Keratinocyte (primary cell): Measurements from ENCODE around the gene ARL15. TPM values are rescaled to one million over a fixed set of nuclear protein-coding genes. Genes with fewer than 3 reads are reported as not detected.

Experiments used
- DNase-seq: peaks from one replicate; pipeline ENCODE4 v3.0.0-alpha.2; 2011; ENCODE audit warnings: low read depth, missing footprints, low spot score
- FAIRE-seq: peaks from 2 replicates; lab custom pipeline; 2011; peaks lifted over from hg19 to GRCh38; lab: Jason Lieb, UNC
- H2AFZ ChIP-seq: 2 replicates; pipeline ENCODE4 v1.6.0; 2012; ENCODE audit warnings: low read length, control low read depth, inconsistent platforms; ENCODE audit not compliant: control insufficient read depth
- H3K27ac ChIP-seq: 2 replicates; pipeline ENCODE4 v1.5.1; 2011; ENCODE audit warnings: low read length; ENCODE audit not compliant: control insufficient read depth, insufficient read depth
- H3K27me3 ChIP-seq: 3 replicates; pipeline ENCODE4 v1.6.0; 2011; ENCODE audit warnings: low read length; ENCODE audit not compliant: control insufficient read depth, insufficient read depth; ENCODE audit errors: extremely low read depth
- H3K36me3 ChIP-seq, 2 experiments: 2 replicates in 1 of 2; 3 replicates in 1 of 2; pipeline ENCODE4 v1.5.1; 2011; ENCODE audit warnings: low read length in 2 of 2, mild to moderate bottlenecking in 1 of 2; ENCODE audit not compliant: control insufficient read depth in 2 of 2, insufficient read depth in 2 of 2; ENCODE audit errors: extremely low read depth in 1 of 2
- H3K4me1 ChIP-seq: 3 replicates; pipeline ENCODE4 v1.5.1; 2011; ENCODE audit warnings: low read length; ENCODE audit not compliant: control insufficient read depth, insufficient read depth; ENCODE audit errors: extremely low read depth
- H3K4me2 ChIP-seq: 3 replicates; pipeline ENCODE4 v1.6.0; 2011; ENCODE audit warnings: low read depth, low read length; ENCODE audit not compliant: control insufficient read depth, insufficient read depth; ENCODE audit errors: extremely low read depth
- H3K4me3 ChIP-seq, 3 experiments: fragments of 200-600 bp in 1 of 3; sonication (generic) in 1 of 3; 2 replicates in 2 of 3; 3 replicates in 1 of 3; pipeline ENCODE4 v1.5.1; 2011 to 2016; ENCODE audit warnings: low read length in 3 of 3, mild to moderate bottlenecking in 3 of 3, control low read depth in 2 of 3, inconsistent platforms in 1 of 3, low read depth in 1 of 3, mixed read lengths in 1 of 3, mixed run types in 1 of 3, moderate library complexity in 1 of 3; ENCODE audit not compliant: control insufficient read depth in 2 of 3, insufficient read depth in 2 of 3; ENCODE audit errors: extremely low read depth in 1 of 3
- H3K79me2 ChIP-seq: 2 replicates; pipeline ENCODE4 v1.6.0; 2012; ENCODE audit warnings: low read length; ENCODE audit not compliant: control insufficient read depth, insufficient read depth
- H3K9ac ChIP-seq: 3 replicates; pipeline ENCODE4 v1.6.0; 2011; ENCODE audit warnings: low read length; ENCODE audit not compliant: control insufficient read depth, insufficient read depth; ENCODE audit errors: extremely low read depth
- H3K9me1 ChIP-seq: 3 replicates; pipeline ENCODE4 v1.6.0; 2011; ENCODE audit warnings: low read length; ENCODE audit not compliant: control insufficient read depth, insufficient read depth; ENCODE audit errors: extremely low read depth
- H3K9me3 ChIP-seq: 2 replicates; pipeline ENCODE4 v1.5.1; 2012; ENCODE audit warnings: low read depth, low read length; ENCODE audit not compliant: control insufficient read depth
- H4K20me1 ChIP-seq: 3 replicates; pipeline ENCODE4 v1.6.0; 2011; ENCODE audit warnings: low read length; ENCODE audit not compliant: control insufficient read depth, insufficient read depth; ENCODE audit errors: extremely low read depth
- EZH2 ChIP-seq: IDR thresholded peaks from one replicate; pipeline ENCODE4 v1.6.1; 2012; ENCODE audit warnings: inconsistent platforms, mild to moderate bottlenecking, low read length, moderate library complexity
- dilution Hi-C: fragments of 300-500 bp; cut with MboI; formaldehyde crosslinking; loops from one replicate; pipeline ENCODE4 v1.7.0; 2020; ENCODE audit warnings: low sequenced_read_pairs; ENCODE audit not compliant: extremely low pct_ligation_motif_present
- polyA plus RNA-seq, 5 experiments: library from polyadenylated mRNA; depleted of rRNA in 3 of 5; stranded (reverse) in 3 of 5; stranded (forward) in 1 of 5; unstranded in 1 of 5; fragments of >200 nt; gene quantifications; 1 replicate in 1 of 5; 2 replicates in 3 of 5; 3 replicates in 1 of 5; pipeline versions ENCODE4 v1.2.1 to v1.2.3, GENCODE V29; 2011 to 2012; ENCODE audit warnings: missing spikeins in 2 of 5, low read depth in 1 of 5, low replicate concordance in 1 of 5
- TF ChIP-seq, protein P1 (sequence below), 3 experiments: IDR thresholded peaks in 1 of 3; conservative IDR thresholded peaks in 1 of 3; optimal IDR thresholded peaks in 1 of 3; 2 replicates in 2 of 3; 3 replicates in 1 of 3; pipeline versions ENCODE3 to v1.5.1; 2011; ENCODE audit warnings: low read length in 3 of 3, mild to moderate bottlenecking in 3 of 3, moderate library complexity in 2 of 3, control low read depth in 1 of 3, inconsistent platforms in 1 of 3; ENCODE audit not compliant: insufficient read depth in 2 of 3; ENCODE audit errors: extremely low read depth in 1 of 3

The ARL15 gene
- polyA plus RNA-seq, 1 donor (not counting 4 experiments of a cell fraction or from before 2014, with no cell fraction given), result 19.7 TPM

- Histone ChIP-seq H2AFZ (no peak overlapping the region), H3K4me2 (no peak overlapping the region), H3K4me1 (peaks cover 4% of the 10 kb centered on the region), H3K36me3 (no peaks in the 10 kb centered on the region), H3K27me3 (no peaks in the 10 kb centered on the region), H3K9me1 (no peaks in the 10 kb centered on the region), H3K4me3 (no peak overlapping the region), H3K9ac (no peak overlapping the region), H4K20me1 (no peaks in the 10 kb centered on the region), H3K9me3 (no peaks in the 10 kb centered on the region), H3K79me2 (no peaks in the 10 kb centered on the region), H3K27ac (no peak overlapping the region)
- DNase-seq (no peak), FAIRE-seq (no peak)
- dilution Hi-C loops, result no loop called here
- no peak for TF ChIP-seq EZH2
- TF ChIP-seq, protein P1, sequence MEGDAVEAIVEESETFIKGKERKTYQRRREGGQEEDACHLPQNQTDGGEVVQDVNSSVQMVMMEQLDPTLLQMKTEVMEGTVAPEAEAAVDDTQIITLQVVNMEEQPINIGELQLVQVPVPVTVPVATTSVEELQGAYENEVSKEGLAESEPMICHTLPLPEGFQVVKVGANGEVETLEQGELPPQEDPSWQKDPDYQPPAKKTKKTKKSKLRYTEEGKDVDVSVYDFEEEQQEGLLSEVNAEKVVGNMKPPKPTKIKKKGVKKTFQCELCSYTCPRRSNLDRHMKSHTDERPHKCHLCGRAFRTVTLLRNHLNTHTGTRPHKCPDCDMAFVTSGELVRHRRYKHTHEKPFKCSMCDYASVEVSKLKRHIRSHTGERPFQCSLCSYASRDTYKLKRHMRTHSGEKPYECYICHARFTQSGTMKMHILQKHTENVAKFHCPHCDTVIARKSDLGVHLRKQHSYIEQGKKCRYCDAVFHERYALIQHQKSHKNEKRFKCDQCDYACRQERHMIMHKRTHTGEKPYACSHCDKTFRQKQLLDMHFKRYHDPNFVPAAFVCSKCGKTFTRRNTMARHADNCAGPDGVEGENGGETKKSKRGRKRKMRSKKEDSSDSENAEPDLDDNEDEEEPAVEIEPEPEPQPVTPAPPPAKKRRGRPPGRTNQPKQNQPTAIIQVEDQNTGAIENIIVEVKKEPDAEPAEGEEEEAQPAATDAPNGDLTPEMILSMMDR (optimal IDR thresholded peaks at IDR 0.05 in 1 of 3, IDR thresholded peaks at IDR 0.05 in 1 of 3, conservative IDR thresholded peaks at IDR 0.05 in 1 of 3; ENCODE audit: extremely low read depth in 1 of 3, insufficient read depth in 2 of 3, low read length in 3 of 3), result no peak
These were observed 161.5 kb downstream of the ARL15 start for GRCh38 chr5:54148858-54149257.

GRCh38 chr5:54148067-54148845, 162.1 kb downstream of the ARL15 start:
- dilution Hi-C loops, result no loop called here
- DNase-seq, result no peak
- TF ChIP-seq EZH2, result no peak
- TF ChIP-seq, protein P1 (optimal IDR thresholded peaks at IDR 0.05 in 1 of 3, IDR thresholded peaks at IDR 0.05 in 1 of 3, conservative IDR thresholded peaks at IDR 0.05 in 1 of 3; ENCODE audit: extremely low read depth in 1 of 3, insufficient read depth in 2 of 3, low read length in 3 of 3), result no peak
- H4K20me1 ChIP-seq, result no peaks in the 10 kb centered on the region
- no peaks in the 10 kb centered on the region for H3K36me3 ChIP-seq
- H3K27me3 ChIP-seq, result no peaks in the 10 kb centered on the region
- H3K79me2 ChIP-seq, result no peaks in the 10 kb centered on the region
- H3K4me2 ChIP-seq, result no peak overlapping the region
- no peaks in the 10 kb centered on the region for H3K9me1 ChIP-seq
- no peak overlapping the region for H2AFZ ChIP-seq
- peaks cover 4% of the 10 kb centered on the region for H3K4me1 ChIP-seq
- no peaks in the 10 kb centered on the region for H3K9me3 ChIP-seq
- no peak for FAIRE-seq
- H3K4me3 ChIP-seq, result no peak overlapping the region
- H3K27ac ChIP-seq, result no peak overlapping the region
- H3K9ac ChIP-seq, result no peak overlapping the region
